GM18511 (cell line): ENCODE measurements around the gene OIP5.
A peak's percentile ranks its signal among the peaks of the same experiment; 100 is the strongest.
"Not testable (repeated sequence)": the region's sequence is repeated elsewhere in the genome, so short reads cannot be mapped to it uniquely, and the experiment has no call there.

ENCODE experiments used
- ATAC-seq: cut with Tn5 transposase; IDR thresholded peaks from one replicate; pipeline ENCODE4 v1.9.1; 2021; ENCODE audit warnings: mild to moderate bottlenecking, moderate library complexity; ENCODE audit not compliant: unreplicated experiment

The OIP5 gene

DNA sequence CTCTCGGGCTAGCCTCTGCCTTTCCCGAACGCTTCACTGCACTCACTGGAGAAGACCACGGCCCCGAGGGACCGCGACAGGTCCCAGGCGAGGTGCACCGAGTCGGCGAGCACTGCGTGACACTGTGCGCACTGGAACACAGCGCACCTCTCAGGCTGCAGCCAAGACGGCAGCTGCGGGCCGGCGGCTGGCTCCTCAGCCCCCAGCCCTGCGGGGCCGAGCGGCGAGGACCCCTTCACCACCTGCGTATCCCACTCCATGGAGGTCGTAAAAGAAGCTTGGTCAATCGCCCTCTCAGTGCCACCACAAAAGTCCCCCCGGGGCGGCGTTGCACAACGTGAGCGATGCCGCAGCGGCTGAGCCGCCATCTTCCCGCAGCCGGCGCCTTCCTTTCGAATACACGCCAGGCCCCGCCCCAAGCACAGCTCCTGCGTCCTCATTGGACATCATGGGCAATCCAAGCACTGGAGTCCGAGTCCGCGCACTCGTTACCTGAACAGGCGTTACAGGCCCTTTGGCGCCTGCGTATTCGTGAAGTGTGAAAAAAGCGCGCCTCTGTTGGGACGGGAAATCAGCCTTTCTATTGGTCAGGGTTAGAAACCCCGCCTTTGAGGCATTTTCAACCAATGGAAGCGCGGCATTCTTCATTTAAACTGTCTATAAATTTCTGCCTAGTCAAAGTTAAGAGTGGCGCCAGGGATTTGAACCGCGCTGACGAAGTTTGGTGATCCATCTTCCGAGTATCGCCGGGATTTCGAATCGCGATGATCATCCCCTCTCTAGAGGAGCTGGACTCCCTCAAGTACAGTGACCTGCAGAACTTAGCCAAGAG lies at the start of gene OIP5, which contains the start of gene NUSAP1:
TSS of gene OIP5 (minus strand) at position 398 of the 832 bp plus-strand sequence. CDS start at position 368, 30 bp downstream.
TSS of gene NUSAP1 (plus strand) at position 688 of the 832 bp plus-strand sequence. CDS start at position 765, 77 bp downstream.
- ATAC-seq, result peak; percentile 87

DNA sequence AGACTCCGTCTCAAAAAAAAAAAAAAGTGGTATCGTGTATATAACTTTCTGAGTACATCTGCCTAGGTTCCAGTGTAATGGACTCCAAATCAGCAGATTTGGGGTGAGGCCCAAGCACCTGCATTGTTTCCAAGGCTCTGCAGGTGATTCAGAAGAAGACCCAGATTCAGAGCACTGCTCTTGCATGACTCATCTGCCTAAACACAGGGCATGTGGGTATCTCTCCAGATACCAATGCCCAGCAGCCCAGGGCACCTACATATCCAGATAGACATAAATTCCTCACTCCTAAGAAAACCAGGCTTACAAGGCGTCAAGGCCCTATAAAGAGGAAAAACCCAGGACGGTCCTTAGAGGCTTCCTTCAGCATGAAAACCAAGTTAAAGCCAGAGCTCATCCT lies 45.6 kb upstream of the OIP5 start:
- no peak for ATAC-seq

- no peak for ATAC-seq
Measured at GRCh38 chr15:41367418-41367817, 35.0 kb upstream of the OIP5 start.

DNA sequence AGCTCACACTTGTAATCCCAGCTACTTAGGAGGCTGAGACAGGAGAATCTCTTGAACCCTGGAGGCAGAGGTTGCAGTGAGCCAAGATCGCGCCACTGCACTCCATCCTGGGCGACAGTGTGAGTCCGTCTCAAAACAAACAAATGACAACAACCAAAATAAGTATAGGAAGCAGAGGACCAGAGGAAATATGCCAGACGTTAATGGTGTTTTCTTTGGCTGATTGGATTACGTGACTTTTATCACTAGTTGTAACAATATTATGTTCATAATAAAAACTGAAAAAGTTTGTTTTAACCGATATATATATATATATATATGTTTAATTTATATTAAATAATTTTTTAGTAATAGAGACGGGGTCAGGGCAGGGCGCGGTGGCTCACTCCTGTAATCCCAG lies 22.0 kb upstream of the OIP5 start:
- no peak for ATAC-seq

GRCh38 chr15:41350057-41350717 lies 17.8 kb upstream of the OIP5 start:
- ATAC-seq, result no peak

- ATAC-seq, result no peak
Measured at GRCh38 chr15:41347236-41347635, 14.8 kb upstream of the OIP5 start.

GRCh38 chr15:41341519-41341918 lies 9.1 kb upstream of the OIP5 start:
- no peak for ATAC-seq

DNA sequence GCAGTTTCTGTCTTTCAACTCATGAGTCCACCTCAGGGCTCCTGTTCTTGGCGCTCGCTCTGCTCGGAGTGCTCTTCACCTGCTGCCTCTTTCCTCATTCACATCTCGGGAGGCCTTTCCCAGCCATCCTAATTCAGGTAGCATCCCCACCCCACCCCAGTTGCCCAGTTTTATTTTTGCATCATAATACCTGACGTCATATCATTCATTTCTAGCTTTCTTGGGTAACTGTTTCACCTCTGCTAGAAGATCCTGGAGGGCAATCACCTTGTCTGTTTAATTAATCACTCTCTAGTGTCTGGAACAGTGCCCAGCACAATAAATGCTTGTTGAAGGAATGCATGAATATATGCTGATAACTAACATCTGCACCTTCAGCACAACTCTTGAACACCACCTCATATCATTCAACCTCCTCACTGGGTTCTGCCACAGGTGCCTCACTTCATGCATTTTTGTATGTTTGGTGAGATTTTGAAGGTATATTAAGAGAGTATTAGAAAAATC lies 7.9 kb upstream of the OIP5 start:
- ATAC-seq, result no peak

GRCh38 chr15:41337631-41338522 lies 5.5 kb upstream of the OIP5 start:
- ATAC-seq, result no peak

- no peak for ATAC-seq
Measured at GRCh38 chr15:41337047-41337446, 4.7 kb upstream of the OIP5 start.

DNA sequence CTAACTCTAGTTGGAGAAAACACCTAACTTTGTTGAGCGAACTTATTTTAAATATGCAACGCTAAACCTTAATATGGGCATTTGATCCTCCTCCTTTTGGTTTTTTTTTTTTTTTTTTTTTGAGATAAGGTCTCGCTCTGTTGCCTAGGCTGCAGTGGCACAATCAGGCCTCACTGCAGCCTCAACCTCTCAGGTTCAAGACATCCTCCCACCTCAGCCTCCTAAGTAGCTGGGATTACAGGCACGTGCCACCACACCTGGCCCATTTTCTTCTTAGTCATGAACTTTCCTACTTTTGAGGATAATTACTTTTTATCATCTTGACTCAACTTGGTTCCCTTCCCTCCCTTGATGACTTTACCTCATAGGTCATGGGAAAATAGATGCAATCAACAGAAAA lies 4.2 kb upstream of the OIP5 start:
- ATAC-seq, result no peak

DNA sequence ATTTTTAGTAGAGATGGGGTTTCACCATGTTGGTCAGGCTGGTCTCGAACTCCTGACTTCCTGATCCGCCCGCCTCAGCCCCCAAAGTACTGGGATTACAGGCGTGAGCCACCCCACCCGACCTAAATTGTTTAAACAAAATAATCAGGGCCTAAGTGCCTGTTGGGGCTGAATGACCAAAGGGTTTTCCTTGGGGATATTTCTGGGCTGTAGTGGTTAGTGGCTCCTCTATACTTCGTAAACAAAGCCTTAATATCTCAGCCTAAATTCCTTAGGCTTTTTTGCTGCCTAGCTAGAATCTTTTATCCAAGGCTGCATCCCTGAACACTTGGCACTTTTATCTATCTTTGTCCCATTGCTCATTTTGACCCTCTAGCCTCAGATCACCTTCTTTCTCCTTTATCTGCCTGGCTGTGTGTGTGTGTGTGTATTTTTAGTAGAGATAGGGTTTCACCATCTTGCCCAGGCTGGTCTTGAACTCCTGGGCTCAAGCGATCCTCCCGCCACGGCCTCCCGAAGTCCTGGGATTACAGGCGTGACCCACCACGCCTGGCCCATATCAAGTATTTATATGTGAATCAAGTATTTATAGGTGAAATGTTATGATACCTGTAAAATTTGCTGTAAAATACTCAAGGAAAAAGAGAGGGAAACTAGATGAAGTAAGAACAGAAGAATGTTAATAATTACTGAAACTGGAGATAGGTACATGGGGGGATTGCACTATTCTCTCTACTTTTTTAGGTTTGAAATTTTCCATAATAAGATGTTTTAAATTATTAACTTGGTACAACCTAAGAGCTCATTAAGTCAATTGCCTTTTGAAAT lies 2.1 kb upstream of the OIP5 start:
- ATAC-seq, result no peak

DNA sequence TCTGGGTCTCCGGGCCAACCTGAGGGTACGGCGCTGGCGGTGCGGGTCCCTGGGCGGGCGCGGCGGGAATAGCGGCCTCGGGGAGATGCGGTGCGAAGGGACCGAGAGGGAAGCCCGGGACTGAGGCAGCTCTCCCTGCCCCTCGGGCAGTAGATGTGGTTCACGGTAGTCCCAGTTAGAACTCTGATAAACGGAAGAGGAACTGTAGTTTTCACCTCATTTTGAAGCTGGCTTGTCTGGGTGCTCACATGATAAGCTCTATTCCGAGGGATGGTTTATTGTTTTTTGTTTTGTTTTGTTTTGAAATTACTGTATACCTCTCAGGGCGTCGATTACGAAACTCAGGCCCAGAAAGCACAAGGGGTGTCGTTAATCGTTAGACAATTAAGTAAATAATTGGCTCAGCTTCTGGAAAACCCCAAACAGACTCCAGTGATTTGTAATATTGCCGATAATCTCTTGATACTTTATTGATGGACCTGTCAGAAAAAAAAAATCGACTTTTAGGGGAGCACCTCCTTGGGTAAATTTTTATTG lies 703 bp upstream of the OIP5 start:
- peak; percentile 27 for ATAC-seq

GRCh38 chr15:41331833-41332193 lies 578 bp downstream of the OIP5 start:
- ATAC-seq, result no peak

- ATAC-seq, result no peak
Measured at GRCh38 chr15:41331281-41331680, 1.1 kb downstream of the OIP5 start.

- ATAC-seq, result no peak
Measured at GRCh38 chr15:41323611-41324010, 8.8 kb downstream of the OIP5 start.

- not testable (repeated sequence) for ATAC-seq
Measured at GRCh38 chr15:41320805-41321330, 11.5 kb downstream of the OIP5 start.

DNA sequence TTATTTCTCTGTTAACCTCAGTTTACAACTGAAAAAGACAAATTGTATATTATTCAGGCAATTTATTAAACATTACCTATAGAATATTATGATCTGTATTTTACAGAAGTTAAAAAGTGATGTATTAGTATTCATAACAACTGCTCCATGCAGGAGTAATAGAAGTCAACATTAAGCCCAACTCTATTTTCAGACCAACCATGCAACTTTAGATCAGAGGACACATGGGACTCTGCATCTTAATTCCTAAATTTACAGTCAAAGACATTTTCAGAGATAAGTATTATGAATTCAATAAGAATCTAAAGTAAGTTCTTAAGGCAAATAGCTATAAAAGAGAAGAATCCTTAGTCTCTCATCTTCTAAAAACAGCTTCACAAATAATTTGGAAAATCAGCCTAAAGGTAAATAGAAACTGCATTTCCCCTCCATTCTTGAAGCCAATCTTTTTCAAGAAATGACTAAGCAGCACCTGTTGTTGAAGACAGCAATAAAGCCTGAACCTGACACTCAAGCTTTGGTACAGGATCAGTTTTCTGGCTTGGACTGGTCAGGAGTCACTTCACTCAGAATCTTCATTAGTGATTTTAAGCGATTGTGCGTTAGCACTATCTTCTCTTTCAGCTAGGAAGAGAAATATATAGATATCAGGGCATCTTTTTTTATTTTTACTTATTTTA lies 23.0 kb downstream of the OIP5 start:
- no peak for ATAC-seq

DNA sequence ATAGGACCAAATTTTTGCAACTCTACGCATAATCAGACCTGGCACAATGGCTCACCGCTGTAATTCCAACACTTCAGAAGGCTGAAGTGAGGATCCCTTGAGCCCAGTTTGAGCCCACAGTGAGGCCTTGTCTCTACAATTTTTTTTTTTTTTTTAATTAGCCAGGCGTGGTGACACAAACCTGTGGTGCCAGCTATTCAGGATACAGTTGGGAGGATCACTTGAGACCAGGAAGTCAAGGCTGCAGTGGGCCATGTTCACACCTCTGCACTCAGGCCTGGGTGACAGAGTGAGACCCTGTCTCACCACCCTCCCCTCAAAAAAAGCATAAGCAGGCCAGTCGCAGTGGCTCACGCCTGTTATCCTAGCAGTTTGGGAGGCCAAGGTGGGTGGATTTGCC lies 24.7 kb downstream of the OIP5 start:
- ATAC-seq, result no peak
